GM19035 (cell line): ENCODE measurements around the gene ATP6V1G1.

Experiments used
- ATAC-seq: cut with Tn5 transposase; IDR thresholded peaks from one replicate; pipeline ENCODE4 v1.9.1; 2021; ENCODE audit not compliant: unreplicated experiment

Gene ATP6V1G1

DNA sequence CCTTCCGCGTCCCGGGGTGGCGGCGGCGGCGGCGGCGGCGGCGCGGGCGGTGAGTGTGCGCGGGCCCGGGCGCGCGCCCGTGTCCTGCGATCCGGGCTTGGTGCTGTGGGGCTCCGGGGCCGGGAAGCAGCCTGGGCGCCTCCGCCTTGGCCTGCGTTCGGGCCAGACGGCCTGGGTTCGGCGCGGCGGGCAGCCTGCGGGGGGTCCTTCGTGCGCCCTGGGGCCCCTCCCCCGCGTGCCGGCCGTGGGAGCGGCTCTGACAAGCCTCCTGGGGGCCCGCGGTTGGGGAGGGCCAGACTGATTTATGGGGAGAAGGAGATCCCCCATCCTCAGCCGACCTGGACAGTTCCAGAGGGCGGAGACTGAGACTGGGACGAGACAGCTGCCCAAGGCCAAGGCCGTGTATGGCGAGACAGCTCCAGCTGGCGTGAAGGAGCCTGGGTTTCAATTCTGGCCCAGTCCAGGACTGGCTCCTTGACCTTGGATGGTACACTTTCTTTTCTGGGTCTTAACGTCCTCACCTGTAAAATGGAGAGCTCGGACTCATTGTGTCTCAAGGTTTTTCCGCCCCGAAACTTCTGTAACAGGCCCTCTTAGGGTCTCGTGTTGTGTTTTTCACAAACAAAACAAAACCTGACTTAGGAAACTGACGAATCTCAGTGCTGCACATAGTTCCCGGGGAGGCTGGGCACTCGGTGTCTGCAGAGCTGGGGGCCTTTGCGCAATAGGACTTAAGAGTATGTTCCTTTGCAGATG, 24.1 kb downstream of the ATP6V1G1 start:
- ATAC-seq: peak; percentile 43

DNA sequence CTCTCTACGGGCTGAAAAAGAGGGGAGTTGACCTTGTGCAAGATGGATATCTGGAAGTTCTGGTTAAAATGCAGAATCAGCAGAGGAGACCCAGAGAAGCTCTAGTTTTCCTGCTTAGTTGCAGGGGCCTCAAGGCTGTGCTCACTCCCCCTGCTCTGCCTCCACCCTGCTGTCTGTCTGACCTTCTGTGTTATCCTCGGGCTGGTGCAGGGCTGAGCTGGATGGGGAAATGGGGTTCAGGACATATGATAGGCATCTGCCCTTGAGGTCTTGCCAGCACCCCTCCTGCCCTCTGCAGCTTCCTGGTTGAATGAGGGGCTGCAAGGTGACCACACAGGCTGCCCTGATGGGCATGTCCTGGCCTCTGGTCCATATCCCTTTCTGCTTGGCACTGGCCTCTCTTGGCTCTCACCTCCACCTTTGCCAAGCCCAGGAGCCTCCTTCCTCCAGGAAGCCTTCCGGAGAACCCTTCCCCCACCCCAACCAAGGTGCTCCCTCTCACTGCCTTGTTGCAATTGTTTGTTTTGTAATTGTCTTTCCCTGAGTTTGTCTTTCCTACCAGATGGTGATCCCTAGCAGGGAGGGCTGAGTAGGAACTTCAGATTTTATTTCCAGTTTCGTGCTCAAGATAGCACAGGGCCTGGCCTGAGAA, 24.8 kb downstream of the ATP6V1G1 start:
- no peak for ATAC-seq

DNA sequence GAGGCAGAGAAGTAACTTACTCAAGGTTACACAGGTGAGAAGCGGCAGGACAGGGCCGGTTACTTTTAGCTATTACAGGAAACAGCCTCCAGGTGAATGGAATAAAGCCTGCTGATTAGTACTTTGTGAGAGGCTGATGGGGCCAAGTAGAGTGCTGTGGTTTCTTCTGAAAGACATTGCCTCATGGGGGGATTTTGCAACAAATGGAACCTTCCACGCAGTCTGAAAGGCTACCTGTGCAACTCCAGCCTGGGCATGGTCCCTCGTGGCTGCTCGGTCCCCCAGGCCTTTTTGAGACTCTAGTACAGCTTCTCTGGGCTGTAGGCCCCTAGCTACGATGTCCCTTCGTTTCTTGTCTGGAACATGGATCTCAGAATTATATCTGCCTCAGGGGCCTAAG, 25.5 kb downstream of the ATP6V1G1 start:
- ATAC-seq: no peak

DNA sequence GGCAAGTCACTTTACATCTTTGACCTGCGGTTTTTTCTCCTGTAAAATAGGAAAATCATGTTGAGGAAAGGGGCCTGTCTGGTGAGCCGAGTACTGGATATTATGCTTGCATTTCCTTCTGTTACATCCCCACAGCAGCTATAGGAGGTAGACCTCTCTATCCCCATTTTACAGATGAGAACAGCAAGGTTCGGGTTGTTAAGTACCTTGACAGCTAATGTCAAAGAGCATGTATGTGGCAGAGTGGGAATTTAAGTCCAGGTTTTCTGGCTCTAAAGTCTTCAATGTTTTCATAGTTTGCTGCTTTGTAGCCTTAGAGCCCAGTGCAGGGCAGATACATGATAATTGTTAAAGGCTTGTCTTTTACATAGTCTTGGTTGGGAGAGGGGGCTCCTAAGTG, 26.4 kb downstream of the ATP6V1G1 start:
- ATAC-seq: no peak

DNA sequence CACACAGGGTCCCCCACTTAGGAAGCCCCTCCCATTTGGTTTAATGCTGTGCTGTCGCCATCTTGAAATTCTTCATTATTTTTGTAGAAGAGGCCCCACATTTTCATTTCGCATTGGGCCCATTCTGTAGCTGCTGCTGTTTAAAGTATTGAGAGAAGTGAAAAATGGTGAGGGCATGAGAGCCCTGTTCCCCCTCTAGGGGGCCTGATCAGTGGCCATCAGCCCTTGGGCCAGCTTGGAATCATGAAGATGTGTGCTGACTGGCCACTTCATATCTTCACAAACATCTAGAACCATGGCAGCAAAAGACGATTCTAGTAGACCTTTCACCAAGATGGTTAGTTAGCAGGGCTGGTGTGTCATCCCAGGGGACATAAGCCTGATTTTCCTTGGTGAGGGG, 26.8 kb downstream of the ATP6V1G1 start:
- no peak for ATAC-seq

DNA sequence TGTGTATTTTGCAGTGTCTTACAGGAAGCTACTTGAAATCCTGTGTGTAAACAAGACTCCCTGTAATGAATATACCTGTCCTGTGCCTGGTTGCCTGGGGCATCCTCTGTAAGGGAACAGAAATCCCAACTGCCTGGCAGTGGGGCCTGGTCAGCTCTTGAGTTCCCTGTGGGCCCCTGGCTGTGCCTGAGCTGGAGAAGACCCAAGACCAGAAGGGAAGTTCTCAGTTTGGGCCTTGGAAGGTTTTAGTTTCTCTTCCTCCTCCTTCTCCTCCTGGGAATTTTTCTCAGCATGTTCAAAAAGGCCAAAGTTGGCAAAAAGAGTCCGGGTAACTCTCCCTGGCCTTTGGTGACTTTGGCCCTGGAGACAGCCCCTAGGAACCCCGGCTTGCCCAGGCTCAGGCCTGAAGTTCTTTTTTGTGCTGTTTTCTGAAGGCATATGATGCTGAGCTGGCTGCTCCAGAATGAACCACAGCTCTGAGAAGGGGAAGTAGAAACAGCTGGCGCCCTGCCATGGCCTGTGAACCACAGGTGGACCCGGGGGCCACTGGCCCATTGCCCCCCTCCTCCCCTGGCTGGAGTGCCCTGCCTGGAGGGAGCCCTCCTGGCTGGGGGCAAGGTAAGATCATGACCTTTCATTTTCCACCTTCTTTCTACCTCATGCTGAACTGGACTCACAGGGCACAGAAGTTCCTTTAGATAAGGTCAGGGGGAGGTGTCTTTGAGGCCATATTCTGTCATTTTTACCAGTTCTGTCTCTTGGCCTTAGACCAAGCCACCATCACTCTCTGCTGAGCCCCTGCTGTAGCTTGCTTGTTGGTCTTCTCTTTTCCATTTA, 29.3 kb downstream of the ATP6V1G1 start:
- peak; percentile 65 for ATAC-seq

DNA sequence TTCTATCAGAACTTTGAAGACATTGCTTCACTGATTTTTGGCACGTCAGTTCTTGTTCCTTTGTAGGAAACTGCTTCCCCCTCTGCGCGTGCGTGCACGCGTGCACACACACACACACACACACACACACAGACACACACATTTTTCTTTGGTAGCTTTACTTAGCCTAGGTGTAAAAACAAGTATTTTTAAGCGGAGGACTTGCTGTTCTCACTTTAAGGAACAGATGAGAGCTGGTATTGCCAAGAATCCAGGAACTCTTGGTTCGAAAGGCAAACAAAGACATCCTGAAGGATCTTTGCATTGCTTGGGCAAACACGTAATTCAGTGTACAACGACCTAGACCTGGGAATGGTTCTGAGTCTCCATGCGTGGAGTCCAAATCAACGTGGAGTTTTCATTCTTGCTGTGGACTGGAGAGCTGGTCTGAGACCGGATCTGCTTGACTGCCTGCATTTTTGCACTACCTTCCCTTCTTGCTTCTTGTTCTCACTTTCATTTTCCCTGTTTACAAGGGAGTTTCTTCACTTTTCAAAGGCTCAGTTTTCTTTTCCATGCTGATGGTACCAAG, 31.7 kb downstream of the ATP6V1G1 start:
- no peak for ATAC-seq

DNA sequence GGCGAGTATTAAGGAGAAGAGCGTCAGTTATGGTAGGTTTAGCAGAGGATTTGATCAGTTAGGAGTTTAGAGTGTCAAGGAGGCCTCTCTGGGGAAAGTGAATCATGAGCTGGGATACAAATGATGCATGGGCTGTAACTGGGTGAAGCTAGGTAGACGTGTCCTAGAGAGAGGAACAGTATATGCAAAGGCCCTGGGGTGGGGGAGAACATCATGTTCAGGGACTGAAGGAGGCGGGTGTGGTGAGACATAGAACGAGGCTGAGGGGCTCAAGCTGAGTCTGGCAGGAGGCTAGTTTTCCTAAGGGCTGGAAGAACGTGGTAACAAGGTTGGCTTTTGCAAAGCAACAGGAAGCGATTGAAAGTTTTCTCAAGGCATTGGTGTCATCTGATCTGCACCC, 34.0 kb downstream of the ATP6V1G1 start:
- no peak for ATAC-seq

DNA sequence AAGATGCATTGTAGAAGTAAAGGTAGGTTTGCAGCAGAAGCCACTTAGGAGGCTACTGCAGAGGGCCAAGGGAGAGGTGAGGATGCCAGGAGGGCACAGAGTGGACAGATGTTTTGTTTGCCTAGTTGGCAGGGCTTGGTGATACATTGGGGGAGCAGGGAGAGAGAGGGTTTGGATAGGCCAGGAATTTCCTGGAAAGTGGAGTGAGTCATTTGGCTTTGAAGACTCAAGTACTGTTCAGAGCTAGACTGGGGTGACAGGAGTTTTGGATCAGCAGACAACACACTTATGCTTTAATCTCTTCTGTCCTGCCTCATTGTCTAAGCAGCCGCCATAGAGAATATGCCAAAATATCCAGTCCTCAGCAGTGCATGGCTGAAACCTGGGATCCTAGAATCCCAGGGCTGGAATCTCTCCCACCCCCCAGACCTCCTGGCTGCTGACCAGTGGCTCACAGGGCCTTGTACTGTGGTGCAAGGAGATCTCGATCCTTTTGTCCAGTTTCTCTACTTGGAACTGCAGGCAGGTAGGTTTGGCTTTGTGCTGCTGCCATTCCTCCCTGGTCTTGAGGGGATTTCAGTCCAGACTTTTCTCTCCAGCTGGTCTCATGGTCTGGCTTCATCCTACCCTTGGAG, 34.5 kb downstream of the ATP6V1G1 start:
- ATAC-seq: no peak

DNA sequence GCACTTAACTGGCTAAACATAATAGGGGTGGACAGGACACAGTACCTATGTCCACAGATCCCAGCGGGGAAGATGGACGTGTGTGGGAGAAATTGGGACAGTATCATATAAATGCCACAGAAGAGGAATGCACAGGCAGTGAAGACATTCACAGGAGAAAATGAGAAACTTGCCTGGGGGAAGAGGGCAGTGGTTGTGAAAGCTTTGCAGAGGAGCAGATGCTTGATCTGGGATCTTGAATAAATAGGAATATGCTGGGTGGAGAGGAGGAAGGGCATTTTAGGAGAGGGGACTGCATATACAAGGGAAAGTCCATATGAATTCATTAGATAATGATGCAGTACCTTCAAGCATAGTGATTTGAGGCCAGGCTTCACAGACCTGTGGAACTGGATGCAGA, 37.1 kb downstream of the ATP6V1G1 start:
- ATAC-seq: no peak

DNA sequence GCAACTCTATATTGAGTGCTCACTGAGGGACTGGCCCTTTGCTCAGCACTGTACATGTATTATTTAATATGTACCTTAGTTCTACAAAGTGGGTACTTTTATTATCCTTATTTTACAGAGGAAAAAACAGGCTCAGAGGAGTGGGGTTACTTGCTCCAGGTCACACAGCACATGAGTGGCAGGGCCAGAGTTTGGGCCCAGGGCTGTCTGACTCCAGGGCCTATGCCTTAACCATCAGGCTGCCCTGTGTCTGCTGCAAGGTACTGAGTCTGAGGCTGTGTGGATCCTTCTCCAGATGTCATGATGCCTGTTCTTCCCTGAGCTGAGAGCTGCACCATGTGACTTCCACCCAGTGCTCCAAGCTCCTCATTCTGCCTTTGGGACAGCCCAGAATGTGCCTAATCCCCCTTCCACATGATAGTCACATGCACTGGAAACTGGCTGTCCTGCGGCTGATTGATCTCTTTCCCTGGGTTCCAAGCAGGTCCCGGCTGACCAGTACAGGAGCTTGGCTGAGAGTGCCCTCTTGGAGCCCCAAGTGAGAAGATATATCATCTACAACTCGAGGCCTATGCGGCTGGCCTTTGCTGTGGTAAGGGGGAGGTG, 38.9 kb downstream of the ATP6V1G1 start:
- no peak for ATAC-seq

DNA sequence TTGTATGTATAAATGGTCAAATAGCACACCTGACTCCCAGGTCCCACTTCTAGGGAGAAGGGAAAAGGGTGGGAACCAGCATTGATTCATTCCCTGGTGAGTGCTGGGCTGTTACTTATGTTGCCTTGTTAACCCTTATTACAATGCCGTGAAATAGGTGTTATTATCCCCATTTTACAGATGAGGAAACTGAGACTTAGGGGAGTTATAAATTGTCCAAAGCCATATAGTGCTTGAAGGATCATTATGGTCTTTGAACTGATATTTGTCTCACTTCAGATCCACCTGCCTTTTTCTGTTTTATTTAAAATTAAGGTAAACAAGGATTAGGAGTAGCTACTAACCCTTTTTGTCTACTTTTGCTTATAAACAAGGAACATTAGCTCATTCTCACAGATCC, 40.0 kb downstream of the ATP6V1G1 start:
- ATAC-seq: no peak

DNA sequence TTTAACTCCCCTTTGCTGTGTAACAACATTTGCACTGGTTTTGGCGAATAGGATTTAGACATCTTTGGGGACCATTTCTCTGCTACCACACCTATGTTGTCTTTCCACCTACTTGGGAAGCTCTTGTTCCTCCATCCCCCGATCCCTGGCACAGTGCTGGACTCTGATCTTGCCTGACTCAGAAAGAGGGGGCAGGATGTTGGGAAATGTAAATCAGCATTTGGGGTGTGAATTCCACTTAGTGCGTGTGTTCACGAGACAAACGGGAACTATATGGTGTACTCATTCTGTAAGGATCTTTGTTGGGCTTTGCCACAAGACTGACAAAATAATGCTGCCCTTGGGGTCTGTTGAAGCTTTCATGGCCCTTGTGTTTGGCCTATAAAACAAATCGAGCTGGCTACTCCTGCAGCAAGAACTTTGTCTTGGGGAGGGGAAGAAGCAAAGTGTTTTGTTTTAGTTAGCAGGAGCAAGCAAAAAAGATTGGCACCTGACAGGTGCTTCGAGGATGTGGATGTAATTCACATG, 42.1 kb downstream of the ATP6V1G1 start:
- ATAC-seq: no peak

DNA sequence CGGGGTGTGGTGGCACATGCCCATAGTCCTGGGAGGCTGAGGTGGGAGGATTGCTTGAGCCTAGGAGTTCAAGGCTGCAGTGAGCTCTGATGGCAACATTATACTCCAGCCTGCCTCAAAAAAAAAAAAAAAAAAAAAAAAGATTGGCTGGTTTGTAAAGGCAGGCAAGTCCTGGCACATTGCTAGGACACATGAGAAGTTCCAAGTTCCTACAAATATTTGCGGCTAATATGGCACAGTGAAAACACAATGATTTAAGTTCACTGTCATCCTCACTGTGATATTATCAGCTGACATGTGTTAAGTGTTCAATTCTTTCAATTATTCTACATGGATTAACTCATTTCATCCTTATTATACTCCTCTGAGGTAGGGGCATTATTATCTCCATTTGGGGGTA, 43.6 kb downstream of the ATP6V1G1 start:
- no peak for ATAC-seq

DNA sequence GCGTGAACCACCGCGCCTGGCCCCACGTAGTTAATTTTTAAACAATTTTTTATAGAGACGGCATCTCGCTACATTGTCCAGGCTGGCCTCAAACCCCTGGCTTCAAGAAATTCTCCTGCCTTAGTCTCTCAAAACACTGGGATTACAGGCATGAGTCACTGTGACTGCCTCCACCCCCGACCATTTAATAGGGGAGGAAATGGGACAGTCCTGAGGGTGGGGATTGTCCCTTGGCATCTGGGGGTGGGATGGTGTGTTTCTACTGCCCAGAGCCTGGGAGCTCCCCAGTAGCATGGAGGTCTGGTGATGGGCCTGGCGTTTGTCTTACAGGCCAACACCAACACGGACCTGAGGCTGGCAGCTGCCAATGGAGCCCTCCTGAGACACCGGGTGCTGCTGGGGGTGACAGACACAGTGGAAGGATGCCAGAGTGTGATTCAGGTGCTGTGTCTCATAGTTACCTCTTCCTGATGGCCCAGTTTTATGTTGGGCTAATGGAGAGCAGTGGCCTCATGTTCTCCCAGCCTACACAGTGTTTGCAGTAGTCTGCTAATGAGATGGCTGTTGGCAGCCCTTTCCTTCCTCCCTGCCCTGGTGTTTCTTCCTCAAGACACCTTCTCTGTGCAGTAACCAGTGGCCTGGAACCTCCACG, 46.0 kb downstream of the ATP6V1G1 start:
- ATAC-seq: no peak

DNA sequence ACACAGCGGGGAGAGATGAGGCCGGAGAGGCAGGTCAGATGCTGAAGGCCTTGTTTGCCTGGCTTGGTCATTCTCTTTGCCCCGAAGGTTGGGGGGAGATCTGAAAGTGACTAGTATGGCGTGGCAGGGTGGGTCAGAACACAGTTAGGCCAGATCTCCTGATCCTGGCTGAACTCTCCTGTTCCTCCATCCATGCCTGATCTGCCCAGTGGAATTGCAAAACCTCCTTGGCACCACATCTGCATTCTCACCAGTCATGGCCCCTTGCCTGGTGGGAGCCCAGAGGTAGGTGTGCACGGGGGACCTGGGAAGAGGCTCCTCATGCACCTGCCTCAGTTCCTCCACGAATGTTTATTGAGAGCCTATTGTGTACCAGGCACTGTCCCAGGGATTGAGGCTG, 46.8 kb downstream of the ATP6V1G1 start:
- ATAC-seq: no peak

DNA sequence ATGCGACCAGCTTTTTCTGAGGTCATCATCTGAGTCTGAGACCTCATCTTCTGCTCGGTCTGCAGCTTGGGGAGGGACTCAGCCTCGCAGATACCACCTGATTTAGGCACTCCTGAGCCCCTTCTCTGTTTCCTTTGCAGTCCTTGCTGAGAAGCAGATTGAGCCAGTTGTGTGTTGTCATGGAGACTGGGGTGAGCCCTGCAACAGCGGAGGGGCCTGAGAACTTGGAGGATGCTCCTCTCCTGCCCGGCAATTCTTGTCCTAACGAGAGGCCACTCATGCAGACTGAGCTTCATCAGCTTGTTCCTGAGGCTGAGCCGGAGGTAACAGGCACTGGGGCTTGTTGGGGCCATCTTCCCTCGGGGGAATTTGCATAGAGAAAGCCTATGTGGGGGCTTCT, 50.8 kb downstream of the ATP6V1G1 start:
- no peak for ATAC-seq

DNA sequence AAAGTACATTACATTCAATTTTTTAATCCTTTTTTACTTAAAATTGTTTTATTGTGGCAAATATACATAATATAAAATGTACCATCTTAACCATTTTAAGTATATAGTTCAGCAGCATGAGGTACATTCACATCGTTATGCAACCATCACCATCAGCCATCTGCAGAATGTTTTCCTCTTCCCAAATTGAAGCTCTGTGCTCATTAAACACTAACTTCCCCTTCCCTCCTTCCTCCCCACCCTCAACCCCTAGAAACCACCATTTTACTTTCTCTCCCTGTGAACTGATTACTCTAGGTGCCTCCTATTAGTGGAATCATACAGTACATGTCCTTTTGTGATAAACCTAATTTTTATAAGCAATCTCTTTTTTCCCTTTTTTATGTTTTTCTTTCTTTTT, 54.4 kb downstream of the ATP6V1G1 start:
- no peak for ATAC-seq

DNA sequence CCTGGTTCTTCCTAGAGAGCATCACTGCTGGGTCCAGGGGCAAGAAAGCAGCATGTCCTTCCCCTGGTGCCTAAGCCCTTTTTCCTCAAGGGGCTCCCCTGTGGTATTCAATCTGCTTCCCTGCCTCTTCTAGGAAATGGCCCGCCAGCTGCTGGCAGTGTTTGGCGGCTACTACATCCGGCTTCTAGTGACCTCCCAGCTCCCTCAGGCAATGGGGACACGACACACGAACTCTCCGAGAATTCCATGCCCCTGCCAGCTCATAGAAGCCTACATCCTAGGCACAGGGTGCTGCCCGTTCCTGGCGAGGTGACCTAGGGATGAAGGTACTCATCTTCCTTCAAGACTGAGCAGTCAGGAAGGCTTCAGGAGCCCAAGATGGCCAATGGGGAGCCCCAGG, 55.4 kb downstream of the ATP6V1G1 start:
- ATAC-seq: no peak

DNA sequence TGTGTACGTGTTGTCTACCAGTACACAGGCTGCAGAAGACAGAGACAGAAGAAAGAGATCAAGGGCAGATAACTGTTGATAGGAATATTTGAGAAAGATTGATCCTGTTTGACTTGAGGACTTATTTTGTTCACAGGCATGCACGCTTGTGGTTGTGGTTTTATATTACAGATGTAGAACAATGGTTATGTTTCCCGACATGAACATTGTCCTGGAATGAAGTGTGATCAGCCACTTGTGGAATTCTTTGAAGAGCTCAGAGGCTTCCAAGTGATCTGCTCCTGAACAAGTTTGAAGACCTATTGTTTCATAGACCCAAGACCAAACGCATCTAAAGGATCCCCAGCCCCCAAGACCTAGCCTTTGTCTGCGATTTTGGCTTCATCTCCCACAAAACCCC, 56.3 kb downstream of the ATP6V1G1 start:
- ATAC-seq: no peak
